Nephron (organoid): ENCODE data around the gene COL7A1.
"Not testable (repeated sequence)": the region's sequence is repeated elsewhere in the genome, so short reads cannot be mapped to it uniquely, and the experiment has no call there.

Experiments
- H3K27ac Mint-ChIP-seq, 3 experiments: 2 replicates each; pipeline ENCODE4 v1.8.0; 2020; ENCODE audit warnings: mixed read lengths in 3 of 3, mild to moderate bottlenecking in 2 of 3, moderate library complexity in 1 of 3
- H3K27me3 Mint-ChIP-seq: 2 replicates; pipeline ENCODE4 v1.8.0; 2021; ENCODE audit warnings: low read depth, mild to moderate bottlenecking, moderate library complexity, mixed read lengths
- H3K36me3 Mint-ChIP-seq: 2 replicates; pipeline ENCODE4 v1.8.0; 2020; ENCODE audit warnings: low read depth, mixed read lengths
- H3K4me1 Mint-ChIP-seq: 2 replicates; pipeline ENCODE4 v1.8.0; 2020; ENCODE audit warnings: mixed read lengths
- H3K4me3 Mint-ChIP-seq, 3 experiments: 2 replicates each; pipeline ENCODE4 v1.8.0; 2020; ENCODE audit warnings: mild to moderate bottlenecking in 3 of 3, mixed read lengths in 3 of 3, moderate library complexity in 2 of 3
- H3K9me3 Mint-ChIP-seq: 2 replicates; pipeline ENCODE4 v1.8.0; 2020; ENCODE audit warnings: mixed read lengths
- CTCF ChIP-seq, 3 experiments: fragments of 200-600 bp; sonication (generic); IDR thresholded peaks; one replicate each; pipeline ENCODE4 v1.5.0; 2021; ENCODE audit warnings: antibody characterized with exemption in 3 of 3; ENCODE audit not compliant: unreplicated experiment in 3 of 3

The COL7A1 gene

GRCh38 chr3:48532271-48532976 is 62.7 kb downstream of the COL7A1 start:
- TF ChIP-seq CTCF (IDR thresholded peaks at IDR 0.05; ENCODE audit: unreplicated experiment in 3 of 3), result no peak
- H3K9me3 Mint-ChIP-seq, result no peaks in the 10 kb centered on the region
- no peak overlapping the region for H3K27ac Mint-ChIP-seq
- no peaks in the 10 kb centered on the region for H3K4me1 Mint-ChIP-seq
- peaks cover 47% of the 10 kb centered on the region for H3K36me3 Mint-ChIP-seq
- H3K4me3 Mint-ChIP-seq, result no peak overlapping the region
- H3K27me3 Mint-ChIP-seq, result no peaks in the 10 kb centered on the region

- H3K9me3 Mint-ChIP-seq, H3K27ac Mint-ChIP-seq, H3K4me1 Mint-ChIP-seq, H3K27me3 Mint-ChIP-seq, H3K4me3 Mint-ChIP-seq: not testable (repeated sequence)
- peaks cover 42% of the 10 kb centered on the region for H3K36me3 Mint-ChIP-seq
Measured at GRCh38 chr3:48530701-48531100, 64.4 kb downstream of the COL7A1 start.

DNA sequence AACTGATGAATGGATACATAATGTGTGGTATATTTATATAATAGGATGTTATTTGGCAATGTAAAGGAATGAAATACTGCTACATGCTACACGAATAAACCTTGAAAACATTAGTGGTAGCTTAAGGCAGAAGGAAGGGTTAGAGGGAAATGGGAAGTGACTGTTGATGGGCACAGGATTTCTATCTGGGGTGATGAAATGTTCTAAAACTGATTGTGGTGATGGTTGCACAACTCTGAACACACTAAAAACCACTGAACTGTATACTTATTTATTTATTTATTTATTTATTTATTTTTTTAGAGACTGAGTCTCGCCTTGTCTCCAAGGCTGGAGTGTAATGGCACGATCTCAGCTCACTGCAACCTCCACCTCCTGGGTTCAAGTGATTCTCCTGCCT is 66.4 kb downstream of the COL7A1 start:
- Mint-ChIP-seq H3K27ac (no peak overlapping the region), H3K4me1 (no peaks in the 10 kb centered on the region), H3K27me3 (no peaks in the 10 kb centered on the region)

GRCh38 chr3:48528048-48528447 is 67.1 kb downstream of the COL7A1 start:
- no peak for TF ChIP-seq CTCF (IDR thresholded peaks at IDR 0.05; ENCODE audit: unreplicated experiment in 3 of 3)
- Mint-ChIP-seq H3K36me3 (peaks cover 31% of the 10 kb centered on the region), H3K4me3 (no peak overlapping the region)

More for the DNA sequence above, 66.4 kb downstream of the COL7A1 start:
- Mint-ChIP-seq H3K36me3 (peaks cover 33% of the 10 kb centered on the region), H3K9me3 (no peaks in the 10 kb centered on the region), H3K4me3 (no peak overlapping the region)
- TF ChIP-seq CTCF (IDR thresholded peaks at IDR 0.05; ENCODE audit: unreplicated experiment in 3 of 3), result no peak

GRCh38 chr3:48524970-48525369 is 70.2 kb downstream of the COL7A1 start:
- Mint-ChIP-seq H3K27me3 (no peaks in the 10 kb centered on the region), H3K27ac (no peak overlapping the region), H3K4me1 (no peaks in the 10 kb centered on the region), H3K4me3 (no peak overlapping the region), H3K9me3 (no peaks in the 10 kb centered on the region), H3K36me3 (peaks cover 25% of the 10 kb centered on the region)
- TF ChIP-seq CTCF (IDR thresholded peaks at IDR 0.05; ENCODE audit: unreplicated experiment in 3 of 3), result no peak

More at GRCh38 chr3:48528048-48528447, 67.1 kb downstream of the COL7A1 start:
- Mint-ChIP-seq H3K9me3 (no peaks in the 10 kb centered on the region), H3K27me3 (no peaks in the 10 kb centered on the region), H3K27ac (no peak overlapping the region), H3K4me1 (no peaks in the 10 kb centered on the region)

DNA sequence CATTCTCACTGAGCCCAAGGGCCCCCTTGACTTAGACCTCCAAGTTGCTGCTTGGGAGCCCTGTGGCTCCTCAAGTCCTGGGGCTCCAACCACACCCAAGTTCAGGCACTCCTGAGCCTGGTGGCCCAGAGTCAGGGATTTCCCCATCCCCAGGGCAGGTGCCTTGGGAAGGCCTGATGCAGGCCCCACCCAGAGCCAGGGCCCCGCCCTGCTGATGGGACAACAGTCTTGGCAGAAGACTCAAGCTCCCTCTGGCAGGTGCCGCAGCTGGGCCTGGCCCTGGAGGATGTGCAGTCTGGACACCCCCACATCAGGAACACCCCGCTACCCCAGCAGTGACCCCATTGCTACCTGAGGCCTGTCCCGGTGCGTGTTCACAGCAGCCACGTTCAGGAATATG is 73.5 kb downstream of the COL7A1 start:
- H3K9me3 Mint-ChIP-seq, result no peaks in the 10 kb centered on the region
- no peaks in the 10 kb centered on the region for H3K27me3 Mint-ChIP-seq
- H3K4me3 Mint-ChIP-seq, result no peak overlapping the region
- peaks cover 7% of the 10 kb centered on the region for H3K36me3 Mint-ChIP-seq
- H3K4me1 Mint-ChIP-seq, result no peaks in the 10 kb centered on the region
- H3K27ac Mint-ChIP-seq, result no peak overlapping the region
- TF ChIP-seq CTCF (IDR thresholded peaks at IDR 0.05; ENCODE audit: unreplicated experiment in 3 of 3), result no peak
